ENCODE results near the gene NEK4. TPM values are rescaled to one million over a fixed set of nuclear protein-coding genes. Genes with fewer than 3 reads are reported as not detected.

Gene NEK4
- total RNA-seq, 2 experiments from 2014 or later = 29.4 to 29.7 TPM

- H3K4me3 Mint-ChIP-seq = peak overlapping the region; percentile 37
- no peaks in the 10 kb centered on the region for H3K9me3 Mint-ChIP-seq
- H3K27me3 Mint-ChIP-seq = no peaks in the 10 kb centered on the region
- peak overlapping the region; percentile 91 for H3K27ac Mint-ChIP-seq
- H3K36me3 Mint-ChIP-seq = peaks cover 25% of the 10 kb centered on the region
- peak; percentile 53 for DNase-seq
- H3K4me1 Mint-ChIP-seq = peaks cover 26% of the 10 kb centered on the region
Measured at GRCh38 chr3:52670621-52671521, 99.9 kb downstream of the NEK4 start.

- Mint-ChIP-seq H3K36me3 (peaks cover 20% of the 10 kb centered on the region), H3K27me3 (no peaks in the 10 kb centered on the region), H3K27ac (no peak overlapping the region), H3K4me3 (no peak overlapping the region), H3K9me3 (no peaks in the 10 kb centered on the region), H3K4me1 (no peaks in the 10 kb centered on the region)
- no peak for DNase-seq
Measured at GRCh38 chr3:52663098-52663497, 107.6 kb downstream of the NEK4 start.

DNA sequence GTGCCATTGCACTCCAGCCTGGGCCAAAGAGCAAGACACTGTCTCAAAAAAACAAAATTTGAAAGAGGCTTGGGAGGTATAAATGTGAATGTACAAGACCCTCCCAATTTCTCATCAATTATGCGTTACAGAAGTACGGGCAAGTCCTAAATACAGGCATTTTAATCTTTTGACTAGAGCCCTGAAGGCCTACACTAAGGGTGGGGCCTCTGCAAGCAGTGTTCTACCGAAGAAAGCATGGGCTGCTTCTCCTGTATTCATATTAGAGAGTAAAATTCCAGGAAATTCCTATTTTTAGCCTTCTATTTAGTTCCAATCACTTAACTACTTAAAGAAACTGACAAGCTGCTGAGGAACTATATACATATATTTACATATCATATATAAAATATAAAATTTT lies 110.7 kb downstream of the NEK4 start:
- H3K27me3 Mint-ChIP-seq = no peaks in the 10 kb centered on the region
- DNase-seq = no peak
- H3K27ac Mint-ChIP-seq = no peak overlapping the region
- peaks cover 23% of the 10 kb centered on the region for H3K36me3 Mint-ChIP-seq
- no peak overlapping the region for H3K4me3 Mint-ChIP-seq
- H3K4me1 Mint-ChIP-seq = peaks cover 3% of the 10 kb centered on the region
- H3K9me3 Mint-ChIP-seq = no peaks in the 10 kb centered on the region

Other genes with a start within 250 kb of the NEK4 start
- gene NT5DC2, start 237.1 kb downstream of the NEK4 start, total RNA-seq = 10 to 100 TPM; 66.6 to 73.4 TPM
- 10 to 100 TPM; 23.4 to 23.6 TPM for gene UQCC5, start 234.3 kb downstream of the NEK4 start, total RNA-seq
- gene PBRM1, start 85.0 kb downstream of the NEK4 start, total RNA-seq = 10 to 100 TPM; 61.5 to 62.1 TPM
- 100 to 1,000 TPM; 245 to 246 TPM for gene GNL3, start 84.9 kb downstream of the NEK4 start, total RNA-seq
- gene GLT8D1, start 65.1 kb downstream of the NEK4 start, total RNA-seq = 10 to 100 TPM; 29.5 to 30.3 TPM
- 100 to 1,000 TPM; 129 to 137 TPM for gene SPCS1, start 64.8 kb downstream of the NEK4 start, total RNA-seq
- gene ITIH1, start 6.7 kb upstream of the NEK4 start, total RNA-seq = not detected
- gene ITIH3, start 23.9 kb upstream of the NEK4 start, total RNA-seq = not detected
- 1 to 10 TPM; 4.8 to 6.8 TPM for gene ITIH4, start 59.7 kb upstream of the NEK4 start, total RNA-seq
- gene MUSTN1, start 64.1 kb upstream of the NEK4 start, total RNA-seq = 1 to 10 TPM in 1 of 2 experiments, under 1 TPM in 1; 0.91 to 1.0 TPM
- 10 to 100 TPM; 23.6 to 30.0 TPM for gene STIMATE, start 126.6 kb upstream of the NEK4 start, total RNA-seq

Measured in activated naive CD8-positive, alpha-beta T cell treated with anti-CD3 and anti-CD28 coated beads for 36 hours (primary cell).